MCF 10A (cell line): ENCODE results near the gene COX7A2L. TPM values are rescaled to one million over a fixed set of nuclear protein-coding genes. Genes with fewer than 3 reads are reported as not detected.

ENCODE experiments used
- BruUV-seq: library from RNA; stranded (reverse); fragments of 400-500 nt; replicated peaks from 2 replicates; lab custom pipeline; 2021; lab: Mats Ljungman, UMichigan
- CTCF ChIA-PET: fragments of 300-600 bp; sonication (Branson Sonifier 250); formaldehyde crosslinking; extraction: SDS; loops from one replicate; lab custom pipeline; 2021; ENCODE audit warnings: antibody characterized with exemption, inconsistent platforms; lab: Yijun Ruan, JAX
- POLR2A ChIA-PET: fragments of 300-600, 350-650 bp; sonication (Branson Sonifier 250); formaldehyde crosslinking; extraction: SDS; loops from one replicate; lab custom pipeline; 2020; ENCODE audit warnings: antibody characterized with exemption, inconsistent platforms; lab: Yijun Ruan, JAX
- DNase-seq: peaks from one replicate; pipeline ENCODE4 v3.0.0-alpha.2; 2018; ENCODE audit not compliant: unreplicated experiment
- H3K27ac Mint-ChIP-seq: one replicate; pipeline ENCODE4 v1.8.0; 2022; ENCODE audit warnings: mild to moderate bottlenecking, low read depth, mixed read lengths; ENCODE audit not compliant: unreplicated experiment
- H3K27me3 Mint-ChIP-seq: one replicate; pipeline ENCODE4 v1.8.0; 2022; ENCODE audit warnings: mixed read lengths; ENCODE audit not compliant: insufficient read depth, unreplicated experiment
- H3K36me3 Mint-ChIP-seq: one replicate; pipeline ENCODE4 v1.8.0; 2022; ENCODE audit warnings: mild to moderate bottlenecking, moderate library complexity, mixed read lengths; ENCODE audit not compliant: insufficient read depth, unreplicated experiment
- H3K4me1 Mint-ChIP-seq: one replicate; pipeline ENCODE4 v1.8.0; 2022; ENCODE audit warnings: mixed read lengths; ENCODE audit not compliant: insufficient read depth, unreplicated experiment
- H3K4me3 Mint-ChIP-seq: one replicate; pipeline ENCODE4 v1.8.0; 2022; ENCODE audit warnings: mild to moderate bottlenecking, moderate library complexity, mixed read lengths; ENCODE audit not compliant: unreplicated experiment
- H3K9me3 Mint-ChIP-seq: one replicate; pipeline ENCODE4 v1.8.0; 2022; ENCODE audit warnings: mixed read lengths; ENCODE audit not compliant: unreplicated experiment
- CTCF ChIP-seq: fragments of 200-600 bp; IDR thresholded peaks from one replicate; pipeline ENCODE4 v1.8.0; 2022; ENCODE audit warnings: antibody characterized with exemption, mild to moderate bottlenecking; ENCODE audit not compliant: unreplicated experiment
- intact Hi-C: fragments of 100-400 bp; cut with micrococcal nuclease; formaldehyde crosslinking; loops from 2 replicates; pipeline ENCODE4 v1.14.1; 2022
- total RNA-seq: library from RNA; stranded (reverse); gene quantifications from 2 replicates; pipeline ENCODE4 v1.2.3, GENCODE V29; 2022

Gene COX7A2L
- total RNA-seq, 1 experiment from 2014 or later, result 190 TPM

GRCh38 chr2:42315844-42316470, 45.1 kb downstream of the COX7A2L start:
- Mint-ChIP-seq H3K9me3 (no peaks in the 10 kb centered on the region), H3K4me1 (peaks cover 10% of the 10 kb centered on the region), H3K27ac (no peak overlapping the region), H3K4me3 (no peak overlapping the region), H3K27me3 (no peaks in the 10 kb centered on the region), H3K36me3 (peaks cover 18% of the 10 kb centered on the region)
- no peak for DNase-seq
- BruUV-seq, result no TSS peak
- ChIA-PET POLR2A (interaction anchor here (1.1 to 1.9 kb wide), 4 partner anchors 12 to 44 kb away, joined by 3 to 5 read pairs (median 3); no protein-coding TSS in a partner anchor), CTCF (interaction anchor here (0.5 to 2.1 kb wide), 4 partner anchors 11 to 347 kb away, joined by 3 to 8 read pairs (median 4); no protein-coding TSS in a partner anchor)
- intact Hi-C loops, result no loop called here
- no peak for TF ChIP-seq CTCF

DNA sequence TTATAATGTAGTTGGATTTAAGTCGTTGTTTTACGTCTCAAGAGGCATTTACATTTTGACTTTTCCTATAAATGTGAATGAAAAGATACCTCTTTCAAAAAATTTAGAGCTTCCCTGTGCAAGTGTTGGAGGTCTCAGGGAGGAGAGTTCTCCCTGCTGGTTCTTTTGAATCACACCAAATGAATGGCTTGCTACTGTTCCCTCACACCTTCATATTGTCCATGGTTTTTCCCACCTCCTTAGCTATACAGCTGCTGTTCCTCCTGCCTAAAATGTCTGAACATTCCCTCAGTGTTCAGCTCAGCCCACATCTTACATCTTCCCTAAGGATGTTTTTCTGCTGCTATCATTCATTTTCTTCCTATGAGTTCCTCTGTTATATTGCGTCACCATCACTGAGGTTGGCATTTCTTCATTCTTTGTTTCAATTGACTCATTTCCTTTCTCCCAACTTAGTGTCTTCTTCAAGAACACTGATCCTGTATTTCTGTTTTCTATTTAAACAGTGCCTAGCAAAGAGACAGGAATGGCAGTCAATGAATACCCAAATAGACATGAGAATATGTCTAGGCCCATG, 46.0 kb downstream of the COX7A2L start:
- ChIA-PET CTCF (interaction anchor here (1.0 to 1.9 kb wide), 5 partner anchors 9 to 25 kb away, joined by 3 to 6 read pairs (median 4); no protein-coding TSS in a partner anchor), POLR2A (interaction anchor here (0.8 to 1.9 kb wide), 5 partner anchors 12 to 46 kb away, joined by 3 to 5 read pairs (median 3); partner anchors contain the start of gene COX7A2L)
- peak; percentile 84 for DNase-seq
- intact Hi-C loops, result no loop called here
- H3K27ac Mint-ChIP-seq, result peak overlapping the region; percentile 28
- BruUV-seq, result no TSS peak
- no peaks in the 10 kb centered on the region for H3K27me3 Mint-ChIP-seq
- no peaks in the 10 kb centered on the region for H3K9me3 Mint-ChIP-seq
- TF ChIP-seq CTCF, result no peak
- H3K4me3 Mint-ChIP-seq, result no peak overlapping the region
- peaks cover 10% of the 10 kb centered on the region for H3K36me3 Mint-ChIP-seq
- H3K4me1 Mint-ChIP-seq, result peaks cover 10% of the 10 kb centered on the region

- ChIA-PET POLR2A (no interaction called here), CTCF (no interaction called here)
- intact Hi-C loops, result no loop called here
- H3K4me3 Mint-ChIP-seq, result no peak overlapping the region
- peaks cover 10% of the 10 kb centered on the region for H3K4me1 Mint-ChIP-seq
- no peak for TF ChIP-seq CTCF
- H3K27ac Mint-ChIP-seq, result no peak overlapping the region
- H3K36me3 Mint-ChIP-seq, result peaks cover 5% of the 10 kb centered on the region
- H3K9me3 Mint-ChIP-seq, result no peaks in the 10 kb centered on the region
- no TSS peak for BruUV-seq
- DNase-seq, result no peak
- no peaks in the 10 kb centered on the region for H3K27me3 Mint-ChIP-seq
These were observed 48.9 kb downstream of the COX7A2L start for GRCh38 chr2:42312106-42312505.

DNA sequence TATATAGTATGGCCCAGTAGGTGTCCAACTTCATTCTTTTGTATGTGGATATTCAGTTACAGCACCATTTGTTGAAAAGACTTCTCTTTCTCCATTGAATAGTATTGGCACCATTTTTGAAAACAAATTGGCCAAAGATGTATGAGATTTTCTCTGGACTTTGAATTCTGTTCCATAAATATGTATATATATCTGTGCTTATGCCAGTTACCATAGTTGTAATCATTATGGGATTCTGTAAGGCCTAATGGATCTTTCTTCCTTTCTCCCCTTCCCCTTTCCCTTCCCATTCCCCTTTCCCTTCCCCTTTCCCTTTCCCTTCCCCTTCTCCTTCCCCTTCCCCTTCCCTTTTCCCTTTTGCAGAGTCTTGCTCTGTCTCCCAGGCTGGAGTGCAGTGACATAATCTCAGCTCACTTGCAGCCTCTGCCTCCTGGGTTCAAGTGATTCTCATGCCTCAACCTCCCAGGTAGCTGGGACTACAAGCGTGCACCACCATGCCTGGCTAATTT, 51.0 kb downstream of the COX7A2L start:
- CTCF ChIA-PET, result interaction anchor here (0.6 to 1.5 kb wide), 4 partner anchors 19 to 1955 kb away, joined by 3 to 6 read pairs (median 4); no protein-coding TSS in a partner anchor
- Mint-ChIP-seq H3K4me3 (no peak overlapping the region), H3K27ac (no peak overlapping the region), H3K9me3 (no peaks in the 10 kb centered on the region), H3K4me1 (peaks cover 7% of the 10 kb centered on the region), H3K27me3 (no peaks in the 10 kb centered on the region), H3K36me3 (peaks cover 11% of the 10 kb centered on the region)
- no TSS peak for BruUV-seq
- TF ChIP-seq CTCF, result no peak
- intact Hi-C loops, result no loop called here
- POLR2A ChIA-PET, result interaction anchor here (0.7 kb wide), 2 partner anchors 241 to 251 kb away, joined by 3 to 4 read pairs; no protein-coding TSS in a partner anchor
- DNase-seq, result no peak
